Measurements from ENCODE around the gene PSG7.
"Not testable (repeated sequence)": the region's sequence is repeated elsewhere in the genome, so short reads cannot be mapped to it uniquely, and the experiment has no call there.

Gene PSG7

GRCh38 chr19:42937107-42937506 is at the start of gene PSG7:
TSS of gene PSG7 (minus strand) at chr19:42937207. CDS start at chr19:42937076, 131 bp downstream.
- DNase-seq, result not testable (repeated sequence)

- no peak for DNase-seq
These were observed 48.6 kb upstream of the PSG7 start for GRCh38 chr19:42985588-42985987.

GRCh38 chr19:42982111-42982510 is 45.1 kb upstream of the PSG7 start:
- not testable (repeated sequence) for DNase-seq

- DNase-seq, result not testable (repeated sequence)
These were observed 34.4 kb upstream of the PSG7 start for GRCh38 chr19:42971451-42971850.

GRCh38 chr19:42965176-42965575 is 28.2 kb upstream of the PSG7 start:
- no peak for DNase-seq

GRCh38 chr19:42961119-42961518 is 24.1 kb upstream of the PSG7 start:
- DNase-seq, result no peak

GRCh38 chr19:42952126-42952525 is 15.1 kb upstream of the PSG7 start:
- not testable (repeated sequence) for DNase-seq

- DNase-seq, result not testable (repeated sequence)
These were observed 14.5 kb upstream of the PSG7 start for GRCh38 chr19:42951476-42951875.

- DNase-seq, result no peak
These were observed 5.3 kb upstream of the PSG7 start for GRCh38 chr19:42942187-42942789.

- DNase-seq, result not testable (repeated sequence)
These were observed 2.3 kb downstream of the PSG7 start for GRCh38 chr19:42934726-42935125.

- DNase-seq, result not testable (repeated sequence)
These were observed 2.8 kb downstream of the PSG7 start for GRCh38 chr19:42934183-42934582.

- DNase-seq, result not testable (repeated sequence)
These were observed 3.6 kb downstream of the PSG7 start for GRCh38 chr19:42933412-42933811.

GRCh38 chr19:42932485-42933101 is 4.4 kb downstream of the PSG7 start:
- not testable (repeated sequence) for DNase-seq

GRCh38 chr19:42930214-42930613 is 6.8 kb downstream of the PSG7 start:
- not testable (repeated sequence) for DNase-seq

- DNase-seq, result no peak
These were observed 8.1 kb downstream of the PSG7 start for GRCh38 chr19:42928896-42929295.

- no peak for DNase-seq
These were observed 10.2 kb downstream of the PSG7 start for GRCh38 chr19:42926781-42927180.

GRCh38 chr19:42923106-42923505 is 13.9 kb downstream of the PSG7 start:
- not testable (repeated sequence) for DNase-seq

GRCh38 chr19:42920971-42921370 is 16.0 kb downstream of the PSG7 start:
- DNase-seq, result not testable (repeated sequence)

GRCh38 chr19:42919757-42920079 is 17.3 kb downstream of the PSG7 start:
- DNase-seq, result no peak

GRCh38 chr19:42919070-42919756 is 17.8 kb downstream of the PSG7 start:
- not testable (repeated sequence) for DNase-seq

- not testable (repeated sequence) for DNase-seq
These were observed 18.5 kb downstream of the PSG7 start for GRCh38 chr19:42918377-42919069.

GRCh38 chr19:42917634-42918033 is 19.4 kb downstream of the PSG7 start, which contains the start of gene PSG6:
TSS of gene PSG6 (minus strand) at chr19:42917894. CDS start at chr19:42917792, 102 bp downstream.
- not testable (repeated sequence) for DNase-seq

- DNase-seq, result not testable (repeated sequence)
These were observed 20.1 kb downstream of the PSG7 start for GRCh38 chr19:42916931-42917330.
